H1 (cell line): ENCODE data around the gene NINJ2. TPM values are rescaled to one million over a fixed set of nuclear protein-coding genes. Genes with fewer than 3 reads are reported as not detected.

Experiments used
- BACH1 ChIP-seq: IDR thresholded peaks from 2 replicates; pipeline ENCODE4 v1.6.1; 2012; ENCODE audit warnings: low read length, improper control_type of control experiment
- POLR2AphosphoS5 ChIP-seq: IDR thresholded peaks from 2 replicates; pipeline ENCODE4 v1.6.1; 2011; ENCODE audit warnings: low read depth, low read length
- RBBP5 ChIP-seq: IDR thresholded peaks from 2 replicates; pipeline ENCODE4 v1.7.1; 2012; ENCODE audit warnings: low read depth, mild to moderate bottlenecking, inconsistent platforms, low read length, moderate library complexity, borderline replicate concordance
- ZNF274 ChIP-seq: IDR thresholded peaks from 2 replicates; pipeline ENCODE4 v1.7.0; 2012; ENCODE audit warnings: low read length, borderline replicate concordance; ENCODE audit errors: extremely low read depth
- polyA plus RNA-seq, 7 experiments: library from polyadenylated mRNA; depleted of rRNA in 3 of 7; stranded (reverse) in 5 of 7; unstranded in 2 of 7; fragments of >200 nt in 5 of 7; fragments of 200-250 nt in 2 of 7; gene quantifications; 1 replicate in 5 of 7; 2 replicates in 1 of 7; 4 replicates in 1 of 7; pipeline versions ENCODE4 v1.2.1 to v1.2.3, GENCODE V29; 2011 to 2013; ENCODE audit warnings: missing spikeins in 2 of 7, mixed read lengths in 2 of 7
- total RNA-seq: library from RNA; stranded (reverse); fragmentation: NEBNext Ultra II Directional; extraction: Animal tissue kit (Norgen Biotek cat#: 25700); gene quantifications from 2 replicates; pipeline ENCODE4 v1.2.1, GENCODE V29; 2021

Gene NINJ2
- total and polyA plus RNA-seq, 2 of the 8 experiments (the other 6 are each of a cell fraction or from before 2014, with no cell fraction given): 1.4 TPM; not detected in 1

GRCh38 chr12:522692-523378, 140.4 kb downstream of the NINJ2 start (continued):
- no peak for TF ChIP-seq POLR2AphosphoS5
- no peak for TF ChIP-seq BACH1
- no peak for TF ChIP-seq RBBP5
- no peak for TF ChIP-seq ZNF274
